Panc1 (cell line): ENCODE data around the gene RGCC. TPM values are rescaled to one million over a fixed set of nuclear protein-coding genes. Genes with fewer than 3 reads are reported as not detected.
"Not testable (repeated sequence)": the region's sequence is repeated elsewhere in the genome, so short reads cannot be mapped to it uniquely, and the experiment has no call there.

ENCODE experiments used
- ATAC-seq: fragments of 200-7000 bp; cut with Tn5 transposase; 2 replicates; pipeline ENCODE4 v1.9.1; 2020; ENCODE audit warnings: mild to moderate bottlenecking, moderate library complexity
- BruUV-seq: library from RNA; stranded (reverse); fragments of 400-500 nt; replicated peaks from 2 replicates; lab custom pipeline; 2021; lab: Mats Ljungman, UMichigan
- CTCF ChIA-PET: fragments of 300-600 bp; sonication (Branson Sonifier 250); formaldehyde crosslinking; loops from one replicate; lab custom pipeline; 2022; ENCODE audit warnings: antibody characterized with exemption; lab: Charles Lee
- POLR2A ChIA-PET: fragments of 300-600 bp; sonication (Branson Sonifier 250); formaldehyde crosslinking; loops from one replicate; lab custom pipeline; 2022; ENCODE audit warnings: antibody characterized with exemption; lab: Charles Lee
- DNase-seq: peaks from one replicate; pipeline ENCODE4 v3.0.0-alpha.2; 2010; ENCODE audit warnings: low read depth, low spot score
- H3K27ac ChIP-seq: 2 replicates; pipeline ENCODE4 v1.5.1; 2011; ENCODE audit warnings: mild to moderate bottlenecking, low read length, inconsistent platforms
- H3K27me3 ChIP-seq: fragments of 200-500 bp; sonication (Bioruptor generic); 2 replicates; pipeline ENCODE4 v1.6.0; 2014; ENCODE audit warnings: low read length, inconsistent platforms; ENCODE audit not compliant: control insufficient read depth, insufficient read depth
- H3K36me3 ChIP-seq: fragments of 200-500 bp; sonication (Bioruptor generic); 2 replicates; pipeline ENCODE4 v1.5.1; 2014; ENCODE audit warnings: inconsistent platforms, mild to moderate bottlenecking, low read length, moderate library complexity; ENCODE audit not compliant: control insufficient read depth, insufficient read depth
- H3K4me1 ChIP-seq: 2 replicates; pipeline ENCODE4 v1.5.1; 2011; ENCODE audit warnings: inconsistent platforms, mild to moderate bottlenecking, low read length, moderate library complexity; ENCODE audit not compliant: control insufficient read depth, insufficient read depth
- H3K4me3 ChIP-seq, 2 experiments: 2 replicates each; pipeline ENCODE4 v1.5.1; 2011 to 2012; ENCODE audit warnings: low read depth in 2 of 2, low read length in 2 of 2, mild to moderate bottlenecking in 2 of 2, inconsistent platforms in 1 of 2, moderate library complexity in 1 of 2
- H3K9me3 ChIP-seq: fragments of 200-500 bp; sonication (Bioruptor generic); 2 replicates; pipeline ENCODE4 v1.5.1; 2014; ENCODE audit warnings: low read depth, mild to moderate bottlenecking, inconsistent platforms, low read length, moderate library complexity; ENCODE audit not compliant: control insufficient read depth, insufficient read depth
- CTCF ChIP-seq: fragments of 450-650 bp; IDR thresholded peaks from 2 replicates; pipeline ENCODE4 v1.5.1; 2017; ENCODE audit warnings: mild to moderate bottlenecking
- POLR2AphosphoS5 ChIP-seq: IDR thresholded peaks from 2 replicates; pipeline ENCODE4 v1.6.1; 2012; ENCODE audit warnings: mild to moderate bottlenecking, low read depth, low read length, moderate library complexity
- SIN3A ChIP-seq: IDR thresholded peaks from 2 replicates; pipeline ENCODE4 v1.6.1; 2012; ENCODE audit warnings: low read depth, mild to moderate bottlenecking, low read length, moderate library complexity, borderline replicate concordance; ENCODE audit not compliant: insufficient read depth
- TCF7L2 ChIP-seq: IDR thresholded peaks from 2 replicates; pipeline ENCODE4 v1.6.1; 2011; ENCODE audit warnings: mild to moderate bottlenecking, low read depth, low read length, inconsistent platforms
- in situ Hi-C: cut with HindIII; loops from 2 replicates; pipeline ENCODE4 v1.10.0; 2016; ENCODE audit warnings: low sequenced_read_pairs, low pct_unique_long_range_greater_than_20kb
- intact Hi-C: fragments of 100-400 bp; cut with micrococcal nuclease; formaldehyde crosslinking; loops from one replicate; pipeline ENCODE4 v1.10.0; 2022; ENCODE audit not compliant: unreplicated experiment
- total RNA-seq: library from RNA; stranded (reverse); gene quantifications from one replicate; pipeline ENCODE4 v1.2.1, GENCODE V29; 2021; ENCODE audit not compliant: unreplicated experiment
- TF ChIP-seq, protein P1 (sequence below), 2 experiments: IDR thresholded peaks; 2 replicates each; pipeline ENCODE4 v1.6.1; 2011 to 2012; ENCODE audit warnings: low read depth in 2 of 2, control low read depth in 1 of 2, low read length in 1 of 2, mild to moderate bottlenecking in 1 of 2, moderate library complexity in 1 of 2; ENCODE audit not compliant: insufficient read depth in 1 of 2

The RGCC gene
- total RNA-seq, 1 experiment from 2014 or later: 6.7 TPM

GRCh38 chr13:41503356-41503755, 46.0 kb downstream of the RGCC start:
- ATAC-seq: no peak

DNA sequence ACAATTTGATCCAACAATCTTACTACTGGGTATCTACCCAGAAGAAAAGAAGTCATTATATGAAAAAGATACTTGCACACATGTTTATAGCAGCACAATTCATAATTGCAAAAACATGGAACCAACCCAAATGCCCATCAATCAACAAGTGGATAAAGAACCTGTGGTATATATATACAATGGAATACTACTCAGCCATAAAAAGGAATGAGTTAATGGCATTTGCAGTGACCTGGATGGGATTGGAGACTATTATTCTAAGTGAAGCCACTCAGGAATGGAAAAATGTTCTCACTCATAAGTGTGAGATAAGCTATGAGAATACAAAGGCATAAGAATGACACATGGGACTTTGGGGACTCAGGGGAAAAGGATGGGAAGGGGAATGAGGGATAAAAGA, 47.3 kb downstream of the RGCC start:
- H3K4me1 ChIP-seq, BruUV-seq, intact Hi-C loops, H3K9me3 ChIP-seq, H3K36me3 ChIP-seq, H3K27me3 ChIP-seq, H3K27ac ChIP-seq, DNase-seq, H3K4me3 ChIP-seq, CTCF ChIA-PET, ATAC-seq, POLR2A ChIA-PET, in situ Hi-C loops: not testable (repeated sequence)

More at GRCh38 chr13:41503356-41503755, 46.0 kb downstream of the RGCC start:
- Histone ChIP-seq H3K27ac (no peak overlapping the region), H3K36me3 (no peaks in the 10 kb centered on the region), H3K4me1 (no peaks in the 10 kb centered on the region), H3K9me3 (no peaks in the 10 kb centered on the region), H3K27me3 (no peaks in the 10 kb centered on the region), H3K4me3 (no peak overlapping the region)
- ChIA-PET CTCF (no interaction called here), POLR2A (no interaction called here)
- intact Hi-C loops (no loop called here), in situ Hi-C loops (no loop called here)
- BruUV-seq: no TSS peak
- TF ChIP-seq CTCF (no peak), POLR2AphosphoS5 (no peak)
- no peak for DNase-seq

DNA sequence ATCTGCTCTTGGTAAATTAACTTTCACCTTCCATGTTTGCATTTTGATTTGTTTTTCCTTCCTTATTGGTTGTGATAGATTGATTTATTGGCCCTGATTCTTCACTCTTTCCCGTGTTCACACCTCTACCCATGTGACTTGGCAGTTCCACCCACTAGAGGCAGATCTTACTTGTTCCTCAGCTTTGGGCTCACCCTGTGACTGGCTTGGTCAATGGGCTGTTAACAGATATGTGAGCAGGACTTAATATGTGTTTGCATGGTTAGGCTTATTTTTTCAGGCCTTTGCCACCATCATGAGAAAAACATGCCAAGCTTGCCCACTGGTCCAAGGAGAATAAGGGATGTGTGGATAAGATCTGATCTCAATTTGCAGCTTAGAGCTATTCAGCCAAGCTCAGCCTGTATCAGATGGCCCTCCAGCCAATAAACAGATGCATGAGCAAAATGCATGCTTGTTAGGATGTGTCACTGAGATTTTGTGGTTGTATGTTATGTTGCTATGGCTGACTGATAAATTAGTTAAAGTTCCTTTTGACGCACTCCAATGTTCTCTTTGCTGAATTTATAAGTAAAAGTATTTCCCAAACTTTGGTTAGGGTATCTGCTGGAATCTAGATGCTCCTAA, 48.0 kb downstream of the RGCC start:
- TF ChIP-seq CTCF (no peak), POLR2AphosphoS5 (no peak), SIN3A (no peak), TCF7L2 (no peak)
- TF ChIP-seq, protein P1, sequence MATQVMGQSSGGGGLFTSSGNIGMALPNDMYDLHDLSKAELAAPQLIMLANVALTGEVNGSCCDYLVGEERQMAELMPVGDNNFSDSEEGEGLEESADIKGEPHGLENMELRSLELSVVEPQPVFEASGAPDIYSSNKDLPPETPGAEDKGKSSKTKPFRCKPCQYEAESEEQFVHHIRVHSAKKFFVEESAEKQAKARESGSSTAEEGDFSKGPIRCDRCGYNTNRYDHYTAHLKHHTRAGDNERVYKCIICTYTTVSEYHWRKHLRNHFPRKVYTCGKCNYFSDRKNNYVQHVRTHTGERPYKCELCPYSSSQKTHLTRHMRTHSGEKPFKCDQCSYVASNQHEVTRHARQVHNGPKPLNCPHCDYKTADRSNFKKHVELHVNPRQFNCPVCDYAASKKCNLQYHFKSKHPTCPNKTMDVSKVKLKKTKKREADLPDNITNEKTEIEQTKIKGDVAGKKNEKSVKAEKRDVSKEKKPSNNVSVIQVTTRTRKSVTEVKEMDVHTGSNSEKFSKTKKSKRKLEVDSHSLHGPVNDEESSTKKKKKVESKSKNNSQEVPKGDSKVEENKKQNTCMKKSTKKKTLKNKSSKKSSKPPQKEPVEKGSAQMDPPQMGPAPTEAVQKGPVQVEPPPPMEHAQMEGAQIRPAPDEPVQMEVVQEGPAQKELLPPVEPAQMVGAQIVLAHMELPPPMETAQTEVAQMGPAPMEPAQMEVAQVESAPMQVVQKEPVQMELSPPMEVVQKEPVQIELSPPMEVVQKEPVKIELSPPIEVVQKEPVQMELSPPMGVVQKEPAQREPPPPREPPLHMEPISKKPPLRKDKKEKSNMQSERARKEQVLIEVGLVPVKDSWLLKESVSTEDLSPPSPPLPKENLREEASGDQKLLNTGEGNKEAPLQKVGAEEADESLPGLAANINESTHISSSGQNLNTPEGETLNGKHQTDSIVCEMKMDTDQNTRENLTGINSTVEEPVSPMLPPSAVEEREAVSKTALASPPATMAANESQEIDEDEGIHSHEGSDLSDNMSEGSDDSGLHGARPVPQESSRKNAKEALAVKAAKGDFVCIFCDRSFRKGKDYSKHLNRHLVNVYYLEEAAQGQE (IDR thresholded peaks at IDR 0.05; ENCODE audit: insufficient read depth in 1 of 2, low read depth in 2 of 2, low read length in 1 of 2): no peak
- no peaks in the 10 kb centered on the region for H3K27me3 ChIP-seq
- ChIA-PET POLR2A (no interaction called here), CTCF (no interaction called here)
- H3K4me3 ChIP-seq: no peak overlapping the region
- ATAC-seq (no peak), DNase-seq (no peak)
- no peaks in the 10 kb centered on the region for H3K9me3 ChIP-seq
- no TSS peak for BruUV-seq
- no peaks in the 10 kb centered on the region for H3K4me1 ChIP-seq
- intact Hi-C loops (no loop called here), in situ Hi-C loops (no loop called here)
- H3K36me3 ChIP-seq: no peaks in the 10 kb centered on the region
- H3K27ac ChIP-seq: no peak overlapping the region
